Sigmoid colon (tissue), 7 donors: ENCODE measurements around the gene BET1L. TPM values are rescaled to one million over a fixed set of nuclear protein-coding genes. Genes with fewer than 3 reads are reported as not detected.

Source experiments
- DNase-seq: peaks from one replicate; pipeline ENCODE4 v3.0.0-alpha.2; 2019
- H3K27ac ChIP-seq, 4 donors: fragments of 200-600 bp; sonication (generic); one replicate each; pipeline ENCODE4 v1.5.1; 2016 to 2019; ENCODE audit warnings: mild to moderate bottlenecking in 1 of 4
- H3K27me3 ChIP-seq, 3 donors: fragments of 200-600 bp; sonication (generic); one replicate each; pipeline ENCODE4 v1.5.1; 2019; ENCODE audit warnings: mild to moderate bottlenecking in 1 of 3
- H3K36me3 ChIP-seq, 4 donors: fragments of 200-600 bp; sonication (generic); one replicate each; pipeline ENCODE4 v1.5.1; 2016 to 2019
- H3K4me1 ChIP-seq, 4 donors: fragments of 200-600 bp; sonication (generic); one replicate each; pipeline ENCODE4 v1.5.1; 2017 to 2019
- H3K4me3 ChIP-seq, 4 donors: fragments of 200-600 bp; sonication (generic); one replicate each; pipeline ENCODE4 v1.5.1; 2017 to 2019; ENCODE audit warnings: mild to moderate bottlenecking in 2 of 4, moderate library complexity in 1 of 4
- H3K9me3 ChIP-seq, 4 donors: fragments of 200-600 bp in 3 of 4; sonication (generic) in 3 of 4; one replicate each; pipeline versions ENCODE4 v1.5.1 to v1.6.1; 2013 to 2019
- EP300 ChIP-seq, 4 donors: sonication (generic); formaldehyde crosslinking; IDR thresholded peaks; one replicate each; pipeline ENCODE4 v1.6.1; 2017; ENCODE audit warnings: antibody characterized with exemption in 4 of 4
- POLR2A ChIP-seq, 2 donors: fragments of 450-650 bp; IDR thresholded peaks; one replicate each; pipeline ENCODE4 v1.6.1; 2016; ENCODE audit warnings: antibody characterized with exemption in 2 of 2, mild to moderate bottlenecking in 2 of 2, moderate library complexity in 2 of 2
- POLR2AphosphoS5 ChIP-seq, 4 donors: sonication (generic); formaldehyde crosslinking; IDR thresholded peaks; one replicate each; pipeline ENCODE4 v1.6.1; 2017; ENCODE audit warnings: antibody characterized with exemption in 4 of 4
- WGBS, 2 donors: extraction: QIAGEN DNeasy Blood & Tissue Kit; methylation state at CpG; one replicate each; pipeline ENCODE4 v1.1.7; 2013; 5-methylcytosine and 5-hydroxymethylcytosine counted together
- intact Hi-C: fragments of 100-400 bp; cut with DNase I; formaldehyde crosslinking; loops from one replicate; pipeline ENCODE4 v1.15.1; 2023
- polyA plus RNA-seq, 3 donors: library from polyadenylated mRNA; stranded (reverse); fragments of 200-250 nt; gene quantifications; one replicate each; pipeline ENCODE4 v1.2.3, GENCODE V29; 2013
- total RNA-seq, 4 donors: library from RNA; depleted of rRNA; stranded (reverse); fragments of >200 nt; gene quantifications; one replicate each; pipeline ENCODE4 v1.1.0, GENCODE V29; 2016
- TF ChIP-seq, protein P1 (sequence below), 4 experiments: fragments of 450-650 bp in 3 of 4; fragments of 200-600 bp in 1 of 4; IDR thresholded peaks; one replicate each; pipeline ENCODE4 v1.5.1; 2016 to 2019; ENCODE audit warnings: antibody characterized with exemption in 4 of 4, mild to moderate bottlenecking in 3 of 4, moderate library complexity in 2 of 4
- donor health status: healthy with polysubstance abuse.
- donor health status: Bipolar disorder and iron deficiency.
- donor health status: healthy.

Gene BET1L
- total and polyA plus RNA-seq, 7 donors, result 22.8 to 48.1 (median 29.6) TPM

DNA sequence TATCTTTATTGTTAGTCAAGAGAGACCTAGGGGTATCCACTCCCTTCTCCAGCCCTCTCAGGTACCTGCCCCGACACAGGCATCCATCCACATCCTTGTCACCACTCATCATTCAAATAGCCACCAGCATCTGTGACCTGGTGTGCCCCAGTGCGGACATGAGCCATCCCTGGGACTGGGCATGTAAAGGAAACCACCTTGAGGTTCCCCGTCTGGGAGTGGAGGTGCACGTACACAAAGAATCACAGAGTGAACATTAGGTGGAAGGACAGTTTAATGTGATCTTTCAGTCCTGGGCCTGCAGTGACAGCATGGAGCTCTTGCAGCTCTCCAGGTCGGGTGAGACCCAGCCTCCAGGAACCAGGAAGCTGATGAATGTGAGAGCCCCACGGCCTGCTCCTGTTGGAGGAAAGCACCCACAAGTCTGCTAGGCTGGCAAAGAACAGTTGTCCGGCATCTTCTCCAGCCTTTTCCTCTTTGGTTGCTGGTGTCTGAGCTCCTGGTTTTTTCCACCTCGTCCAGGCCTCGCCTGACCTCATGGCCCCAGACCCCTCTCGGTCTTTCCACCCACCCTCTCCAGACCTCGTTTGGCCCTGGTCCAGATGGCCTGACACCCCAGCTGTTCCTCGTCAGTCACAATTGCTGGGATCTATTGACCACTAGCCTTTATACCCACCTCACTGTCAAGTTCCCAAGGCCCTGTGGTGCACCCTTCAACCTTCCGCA lies 46.1 kb upstream of the BET1L start:
- Histone ChIP-seq H3K36me3 (peaks cover 9 to 57% (median 19%) of the 10 kb centered on the region in 4 donors), H3K27me3 (no peaks in the 10 kb centered on the region), H3K4me1 (no peaks in the 10 kb centered on the region), H3K4me3 (no peak overlapping the region), H3K27ac (no peak overlapping the region), H3K9me3 (no peaks in the 10 kb centered on the region)
- intact Hi-C loops, result loop anchor here (5.0 kb wide), 3 partner anchors 34 to 104 kb away; partner anchors contain the start of gene PGGHG
- 79 to 83% methylated on average over 13 of the region's 13 CpGs for WGBS, 2 donors
- no peak for DNase-seq
- TF ChIP-seq POLR2AphosphoS5 (IDR thresholded peaks at IDR 0.05), result no peak
- no peak for TF ChIP-seq POLR2A (IDR thresholded peaks at IDR 0.05)
- no peak for TF ChIP-seq EP300 (IDR thresholded peaks at IDR 0.05)
- TF ChIP-seq, protein P1, sequence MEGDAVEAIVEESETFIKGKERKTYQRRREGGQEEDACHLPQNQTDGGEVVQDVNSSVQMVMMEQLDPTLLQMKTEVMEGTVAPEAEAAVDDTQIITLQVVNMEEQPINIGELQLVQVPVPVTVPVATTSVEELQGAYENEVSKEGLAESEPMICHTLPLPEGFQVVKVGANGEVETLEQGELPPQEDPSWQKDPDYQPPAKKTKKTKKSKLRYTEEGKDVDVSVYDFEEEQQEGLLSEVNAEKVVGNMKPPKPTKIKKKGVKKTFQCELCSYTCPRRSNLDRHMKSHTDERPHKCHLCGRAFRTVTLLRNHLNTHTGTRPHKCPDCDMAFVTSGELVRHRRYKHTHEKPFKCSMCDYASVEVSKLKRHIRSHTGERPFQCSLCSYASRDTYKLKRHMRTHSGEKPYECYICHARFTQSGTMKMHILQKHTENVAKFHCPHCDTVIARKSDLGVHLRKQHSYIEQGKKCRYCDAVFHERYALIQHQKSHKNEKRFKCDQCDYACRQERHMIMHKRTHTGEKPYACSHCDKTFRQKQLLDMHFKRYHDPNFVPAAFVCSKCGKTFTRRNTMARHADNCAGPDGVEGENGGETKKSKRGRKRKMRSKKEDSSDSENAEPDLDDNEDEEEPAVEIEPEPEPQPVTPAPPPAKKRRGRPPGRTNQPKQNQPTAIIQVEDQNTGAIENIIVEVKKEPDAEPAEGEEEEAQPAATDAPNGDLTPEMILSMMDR (IDR thresholded peaks at IDR 0.05), result no peak

GRCh38 chr11:252666-253065 lies 45.5 kb upstream of the BET1L start:
- TF ChIP-seq POLR2A (IDR thresholded peaks at IDR 0.05) (no peak), EP300 (IDR thresholded peaks at IDR 0.05) (no peak), POLR2AphosphoS5 (IDR thresholded peaks at IDR 0.05) (no peak)
- TF ChIP-seq, protein P1 (IDR thresholded peaks at IDR 0.05), result no peak
- intact Hi-C loops, result loop anchor here (5.0 kb wide), 3 partner anchors 35 to 105 kb away; partner anchors contain the start of gene PGGHG
- H3K4me1 ChIP-seq, result no peaks in the 10 kb centered on the region
- H3K4me3 ChIP-seq, result no peak overlapping the region
- H3K9me3 ChIP-seq, result no peaks in the 10 kb centered on the region
- no peak overlapping the region for H3K27ac ChIP-seq
- 91 to 93% methylated on average over 8 of the region's 8 CpGs for WGBS, 2 donors
- H3K27me3 ChIP-seq, result no peaks in the 10 kb centered on the region
- DNase-seq, result no peak
- peaks cover 12 to 63% (median 25%) of the 10 kb centered on the region in 4 donors for H3K36me3 ChIP-seq

DNA sequence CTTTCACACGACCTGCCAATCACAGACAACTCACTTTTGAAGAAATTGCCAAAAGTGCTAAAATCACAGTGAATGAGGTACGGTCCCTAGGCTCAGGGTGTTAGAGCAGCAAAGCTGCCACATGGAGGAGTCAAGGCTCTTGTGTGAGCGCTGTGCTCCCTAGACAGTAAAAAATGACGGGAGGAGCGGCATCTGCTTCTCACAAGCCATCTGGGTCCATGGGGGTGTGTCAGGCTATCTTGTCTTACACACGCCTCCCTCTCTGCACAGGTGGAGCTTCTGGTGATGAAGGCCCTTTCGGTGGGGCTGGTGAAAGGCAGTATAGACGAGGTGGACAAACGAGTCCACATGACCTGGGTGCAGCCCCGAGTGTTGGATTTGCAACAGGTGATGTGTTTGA lies 44.4 kb upstream of the BET1L start:
- no peaks in the 10 kb centered on the region for H3K9me3 ChIP-seq
- no peaks in the 10 kb centered on the region for H3K4me1 ChIP-seq
- H3K36me3 ChIP-seq, result peaks cover 17 to 75% (median 35%) of the 10 kb centered on the region in 4 donors
- no peaks in the 10 kb centered on the region for H3K27me3 ChIP-seq
- TF ChIP-seq POLR2A (IDR thresholded peaks at IDR 0.05), result no peak
- TF ChIP-seq EP300 (IDR thresholded peaks at IDR 0.05), result no peak
- no peak for TF ChIP-seq POLR2AphosphoS5 (IDR thresholded peaks at IDR 0.05)
- TF ChIP-seq, protein P1 (IDR thresholded peaks at IDR 0.05), result no peak
- no peak overlapping the region for H3K4me3 ChIP-seq
- DNase-seq, result no peak
- intact Hi-C loops, result loop anchor here (5.0 kb wide), 3 partner anchors 36 to 106 kb away; partner anchors contain the start of gene PGGHG
- 80% methylated on average over 10 of the region's 10 CpGs for WGBS, 2 donors
- H3K27ac ChIP-seq, result no peak overlapping the region

DNA sequence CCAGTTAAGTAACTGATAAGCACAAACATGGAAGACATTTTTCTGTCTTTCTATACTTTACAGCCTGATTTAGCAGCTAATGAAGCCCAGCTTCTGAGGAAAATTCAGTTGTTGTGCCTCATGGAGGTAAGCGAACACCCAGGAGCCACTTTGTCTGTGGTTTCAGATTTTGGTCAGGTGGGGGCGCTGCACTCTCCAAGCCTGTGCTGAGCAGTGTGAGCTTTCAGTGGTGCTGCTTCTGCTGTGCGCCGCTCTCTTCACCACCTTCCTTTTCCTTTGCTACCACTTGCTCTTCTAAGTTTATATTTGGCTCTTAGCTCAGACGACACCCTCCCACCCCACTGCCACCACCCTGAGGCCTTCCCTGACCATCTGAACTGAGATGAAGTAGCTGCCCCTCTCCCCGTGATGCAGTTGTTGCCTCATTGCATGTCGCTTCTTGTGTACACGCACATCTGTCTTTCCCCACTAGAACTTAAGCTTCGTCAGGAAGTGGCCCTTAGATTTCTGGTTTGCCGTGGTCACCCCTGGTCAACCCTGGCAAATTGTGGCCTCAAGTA lies 43.6 kb upstream of the BET1L start:
- Histone ChIP-seq H3K27ac (no peak overlapping the region), H3K27me3 (no peaks in the 10 kb centered on the region), H3K4me3 (no peak overlapping the region), H3K36me3 (peaks cover 19 to 82% (median 42%) of the 10 kb centered on the region in 4 donors), H3K9me3 (no peaks in the 10 kb centered on the region), H3K4me1 (no peaks in the 10 kb centered on the region)
- peak; percentile 72 for DNase-seq
- TF ChIP-seq EP300 (IDR thresholded peaks at IDR 0.05), result no peak
- TF ChIP-seq POLR2A (IDR thresholded peaks at IDR 0.05), result no peak
- no peak for TF ChIP-seq POLR2AphosphoS5 (IDR thresholded peaks at IDR 0.05)
- TF ChIP-seq, protein P1 (IDR thresholded peaks at IDR 0.05), result peak; percentile 29 to 58 (median 46)
- 75 to 83% methylated on average over 10 of the region's 10 CpGs for whole genome bisulfite sequencing, 2 donors
- intact Hi-C loops, result loop anchor here (5.0 kb wide), 3 partner anchors 36 to 106 kb away; partner anchors contain the start of gene PGGHG
